Raji (cell line): ENCODE measurements around the gene UTP25.

Experiments
- POLR2A ChIP-seq: IDR thresholded peaks from 2 replicates; pipeline ENCODE4 v1.6.1; 2011; ENCODE audit warnings: low read depth, low read length, control low read depth; ENCODE audit not compliant: insufficient read depth

The UTP25 gene

DNA sequence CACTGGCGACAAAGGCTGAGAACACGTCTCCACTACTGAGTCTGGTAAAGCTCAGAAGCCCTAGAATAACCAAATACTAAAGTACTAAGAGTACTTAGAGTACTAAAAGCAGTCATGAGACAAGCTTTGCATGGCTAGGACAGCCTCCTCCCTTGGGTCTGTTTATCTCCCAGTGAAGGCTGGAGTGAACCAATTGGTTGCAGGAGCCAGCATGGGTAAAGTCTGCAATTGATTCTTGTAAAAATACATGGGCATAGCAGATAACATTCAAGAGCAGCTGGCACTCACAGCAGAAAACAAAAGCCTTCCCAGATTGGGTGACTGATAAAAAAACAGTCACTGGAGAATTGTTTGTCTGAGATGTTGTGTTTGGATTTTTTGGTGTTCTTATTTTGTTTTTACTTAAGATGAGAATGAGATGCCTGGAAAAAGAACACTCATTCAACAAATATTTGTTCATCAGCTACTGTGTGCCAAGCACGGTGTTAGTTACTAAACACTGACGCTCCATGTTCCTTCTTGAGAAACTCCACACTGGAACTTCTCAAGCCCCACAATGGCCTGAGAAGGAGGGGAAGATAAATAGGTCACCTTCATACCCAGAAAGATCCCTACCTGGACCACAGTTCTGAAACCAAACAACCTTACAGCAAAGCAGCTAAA lies 25.5 kb upstream of the UTP25 start:
- TF ChIP-seq POLR2A: no peak

GRCh38 chr1:209802780-209803152 lies 25.0 kb upstream of the UTP25 start:
- no peak for TF ChIP-seq POLR2A

DNA sequence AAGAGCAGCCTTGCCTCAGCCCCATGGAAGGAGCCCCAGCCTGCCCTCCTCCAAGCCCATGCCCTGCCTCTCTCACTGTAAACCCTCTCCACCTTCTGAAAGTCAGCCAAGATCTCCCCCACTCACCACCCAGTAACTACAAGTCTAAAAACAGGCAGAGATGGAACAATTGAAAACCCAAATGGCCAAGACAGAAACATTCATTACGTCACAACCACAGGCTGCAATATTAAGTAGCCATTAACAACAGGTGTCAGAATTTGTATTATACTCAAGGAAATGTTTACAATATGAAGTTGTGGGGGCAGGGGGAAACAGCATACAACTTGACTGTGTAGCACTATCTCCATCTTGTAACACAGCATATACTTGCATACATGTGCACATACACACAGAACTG lies 24.2 kb upstream of the UTP25 start:
- TF ChIP-seq POLR2A: no peak

DNA sequence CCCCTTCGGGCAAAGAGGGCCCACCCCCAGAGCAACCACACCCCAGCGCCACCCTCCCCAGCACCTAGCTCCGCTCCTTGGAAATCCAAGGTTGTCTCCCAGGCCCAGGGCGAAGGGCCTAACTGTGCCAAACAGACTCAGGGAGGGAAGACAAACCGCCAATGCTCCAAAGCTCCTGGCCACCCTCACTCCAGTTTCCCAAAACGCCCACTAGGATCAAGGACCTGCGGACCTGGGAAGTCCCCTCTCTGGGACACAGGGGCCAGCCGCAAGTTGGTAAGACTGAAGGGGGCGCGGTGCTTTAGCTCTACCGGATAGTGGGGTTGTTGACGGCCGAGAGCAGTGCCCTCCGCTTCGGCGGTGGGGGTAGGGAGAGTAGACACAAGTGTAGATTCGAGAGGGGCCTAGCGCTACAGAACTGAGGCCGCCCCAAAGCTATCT lies 22.4 kb upstream of the UTP25 start:
- TF ChIP-seq POLR2A: no peak

- no peak for TF ChIP-seq POLR2A
These were observed 21.7 kb upstream of the UTP25 start, which contains the start of gene IRF6 for GRCh38 chr1:209805875-209806760. TSS of gene IRF6 (minus strand) at chr1:209806142. CDS start at chr1:209801413, 4,729 bp downstream.

- TF ChIP-seq POLR2A: no peak
These were observed 20.3 kb upstream of the UTP25 start for GRCh38 chr1:209807509-209807908.

DNA sequence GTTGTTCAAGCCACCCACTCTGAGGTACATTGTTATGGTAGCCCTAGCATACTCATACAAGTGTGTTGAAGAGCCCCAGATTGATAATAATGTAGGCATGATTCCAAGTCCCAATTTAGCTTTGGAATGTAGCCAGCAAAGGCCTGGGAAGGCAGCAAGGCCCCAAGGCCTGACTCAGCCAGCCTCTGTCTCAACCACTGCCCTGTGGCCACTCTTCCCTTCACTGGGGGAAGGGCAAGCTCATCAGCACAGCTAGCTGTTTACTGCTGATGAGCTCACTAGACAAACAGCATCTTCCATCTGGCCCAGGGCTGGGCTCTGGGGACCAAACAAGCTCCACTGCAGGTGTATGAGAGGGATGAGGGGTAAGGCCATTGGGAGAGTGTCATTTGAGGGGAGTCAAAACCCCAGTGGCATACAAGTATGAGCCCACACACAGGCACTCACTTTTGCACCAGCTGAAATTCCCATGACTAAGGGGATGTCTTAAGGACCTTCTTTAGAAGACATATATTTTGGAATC lies 19.7 kb upstream of the UTP25 start:
- TF ChIP-seq POLR2A: no peak

GRCh38 chr1:209809611-209810010 lies 18.2 kb upstream of the UTP25 start:
- TF ChIP-seq POLR2A: no peak

DNA sequence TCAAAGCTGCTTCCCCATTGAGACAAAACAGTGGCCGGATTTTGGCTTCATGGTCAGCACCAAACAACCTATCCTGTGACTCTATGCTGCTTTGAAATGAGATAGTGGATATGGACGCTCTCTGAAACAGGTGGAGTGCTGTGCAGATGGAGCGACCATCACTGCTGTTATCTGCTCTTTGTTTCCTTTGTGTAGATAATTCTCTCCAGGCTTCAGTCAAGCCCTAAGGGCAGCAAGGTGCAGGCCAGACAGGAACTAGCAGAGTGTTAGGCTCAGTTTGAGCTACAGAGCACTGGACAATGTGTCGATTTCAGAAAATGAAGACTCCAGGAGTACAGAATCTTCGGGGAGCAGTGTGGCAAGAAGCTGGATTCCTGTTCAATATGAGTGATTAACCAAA lies 17.0 kb upstream of the UTP25 start:
- no peak for TF ChIP-seq POLR2A

GRCh38 chr1:209813902-209814301 lies 13.9 kb upstream of the UTP25 start:
- TF ChIP-seq POLR2A: no peak

- TF ChIP-seq POLR2A: no peak
These were observed 12.3 kb upstream of the UTP25 start for GRCh38 chr1:209815490-209815889.

GRCh38 chr1:209815931-209816341 lies 11.8 kb upstream of the UTP25 start:
- no peak for TF ChIP-seq POLR2A

DNA sequence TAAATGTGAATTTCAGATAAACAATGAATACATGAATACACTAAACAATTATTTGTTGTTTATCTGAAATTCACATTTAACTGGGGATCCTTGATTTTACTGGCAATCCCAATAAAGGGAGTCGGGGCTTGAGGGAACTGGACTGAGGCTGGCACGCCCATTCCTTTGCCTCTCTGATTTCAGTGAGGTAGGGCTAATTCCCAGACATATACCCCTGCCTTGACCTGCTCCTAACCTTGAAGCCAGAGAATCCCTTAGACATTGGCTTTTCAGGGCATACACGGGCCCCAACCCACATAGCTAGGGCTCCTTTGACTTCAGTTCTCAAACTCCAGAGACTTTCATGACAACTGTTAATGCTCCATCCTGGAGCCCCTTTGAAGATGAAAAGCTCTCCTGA lies 10.8 kb upstream of the UTP25 start:
- no peak for TF ChIP-seq POLR2A

DNA sequence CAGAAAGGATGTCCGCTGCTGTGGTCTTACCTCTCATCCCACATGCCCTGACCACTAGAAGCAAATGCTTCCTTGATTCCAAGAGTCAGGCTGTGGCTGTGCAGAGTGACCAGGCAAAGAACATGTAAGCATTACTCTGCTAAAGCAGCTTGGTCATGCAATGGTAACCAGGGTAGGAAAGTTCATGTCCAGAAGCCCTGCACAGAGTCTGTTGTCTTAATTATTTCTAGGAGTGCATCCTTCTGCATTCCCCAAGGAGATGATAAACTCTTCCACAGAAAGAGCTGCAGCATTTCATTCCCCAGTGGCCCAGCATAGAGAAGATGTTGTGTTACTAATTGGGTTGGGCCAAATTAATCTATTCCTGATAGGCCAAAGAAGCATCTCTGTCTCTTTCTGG lies 10.1 kb upstream of the UTP25 start:
- no peak for TF ChIP-seq POLR2A

- TF ChIP-seq POLR2A: no peak
These were observed 8.7 kb upstream of the UTP25 start for GRCh38 chr1:209819058-209819457.

DNA sequence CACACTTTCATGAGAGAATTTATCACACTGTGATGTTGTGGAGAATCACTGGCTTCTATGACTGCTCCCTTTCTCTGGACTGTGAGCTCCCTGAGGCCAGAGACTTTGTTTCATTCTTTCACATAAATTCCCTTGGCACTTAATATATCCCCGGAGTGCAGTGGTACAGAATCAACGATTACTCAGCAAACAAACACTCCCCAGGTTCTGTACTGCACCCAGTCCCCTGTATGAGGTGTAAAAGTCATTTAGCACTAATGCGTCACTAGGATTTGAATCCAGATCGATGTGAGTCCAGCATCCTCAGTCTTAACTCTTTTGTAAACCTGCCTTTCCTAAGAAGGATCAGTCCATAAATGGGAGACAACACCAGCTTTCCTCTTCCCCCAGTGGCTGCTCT lies 6.8 kb upstream of the UTP25 start:
- TF ChIP-seq POLR2A: no peak
